ENCODE data around the gene CPNE5. TPM values are rescaled to one million over a fixed set of nuclear protein-coding genes. Genes with fewer than 3 reads are reported as not detected.

CPNE5 gene
- polyA plus RNA-seq, 3 donors = 0.47 to 0.85 (median 0.82) TPM

DNA sequence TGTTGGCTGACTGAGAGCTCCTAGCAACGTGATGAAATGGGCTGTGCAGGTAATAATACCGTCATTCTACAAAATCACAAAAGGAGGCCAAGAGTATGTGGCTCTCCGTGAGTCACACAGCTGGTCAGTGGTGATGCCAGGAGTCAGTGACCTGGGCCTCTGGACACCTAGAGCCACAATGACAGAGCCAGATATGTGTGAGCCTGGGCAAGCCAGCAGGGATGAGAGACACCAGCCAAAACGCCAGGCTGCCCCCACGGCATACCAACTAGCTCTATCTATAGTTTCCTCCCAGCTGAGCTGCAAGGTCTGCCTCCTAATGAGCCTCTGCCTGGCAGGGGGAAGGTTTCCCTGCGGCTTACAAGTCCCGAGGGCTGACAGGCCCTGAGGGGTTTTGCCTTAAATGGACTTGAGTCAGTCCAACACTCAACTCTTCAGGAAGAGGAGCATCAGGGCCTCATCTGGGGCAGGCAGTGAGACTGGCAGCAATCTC, 70.0 kb downstream of the CPNE5 start:
- no peak for DNase-seq
- Mint-ChIP-seq H3K4me1 (peaks cover 28% of the 10 kb centered on the region), H3K4me3 (peak overlapping the region in 1 of 2 donors; percentile 49), H3K27ac (peak overlapping the region in 1 of 7 donors; percentile 18), H3K9me3 (no peaks in the 10 kb centered on the region), H3K36me3 (peaks cover 2% of the 10 kb centered on the region in 2 donors), H3K27me3 (ENCODE audit: low read depth in 3 of 3) (peaks cover 0 to 7% (median 0%) of the 10 kb centered on the region in 3 donors)
- Histone ChIP-seq H3K9me3 (replicated peaks in 1 of 2; ENCODE audit: control insufficient read depth in 1 of 2, insufficient read depth in 1 of 2, low read length in 2 of 2) (no peaks in the 10 kb centered on the region), H3K27ac (ENCODE audit: low read depth in 1 of 2, low read length in 2 of 2) (no peak overlapping the region), H3K4me1 (ENCODE audit: control insufficient read depth in 1 of 2, insufficient read depth in 2 of 2, low read length in 2 of 2) (peaks cover 19 to 27% of the 10 kb centered on the region in 2 donors), H3K9ac (ENCODE audit: insufficient read depth, low read length, poor library complexity, severe bottlenecking) (no peak overlapping the region), H3K4me2 (replicated peaks; ENCODE audit: extremely low read depth, low read length, poor library complexity, severe bottlenecking) (peak overlapping the region; percentile 4), H3K36me3 (replicated peaks in 1 of 2; ENCODE audit: control insufficient read depth in 1 of 2, insufficient read depth in 2 of 2, low read length in 2 of 2) (no peaks in the 10 kb centered on the region), H3K27me3 (ENCODE audit: control insufficient read depth in 2 of 2, insufficient read depth in 2 of 2, low read length in 2 of 2) (no peaks in the 10 kb centered on the region), H3K4me3 (replicated peaks in 1 of 3; ENCODE audit: low read depth in 2 of 3, low read length in 3 of 3) (no peak overlapping the region), H3K79me2 (ENCODE audit: insufficient read depth, low read length) (no peaks in the 10 kb centered on the region), H2AFZ (ENCODE audit: insufficient read depth, low read depth, low read length, poor library complexity, severe bottlenecking) (peak overlapping the region; percentile 25), H4K20me1 (ENCODE audit: insufficient read depth, low read length) (no peaks in the 10 kb centered on the region)
- TF ChIP-seq CTCF (IDR thresholded peaks at IDR 0.05) = no peak
- WGBS (ENCODE audit: insufficient coverage) = 46% methylated on average over 4 of the region's 7 CpGs
- intact Hi-C loops (cut with micrococcal nuclease) = loop anchor here (5.0 to 10.0 kb wide), 5 partner anchors 73 to 438 kb away; partner anchors contain the start of gene C6orf89 (in 1 of the 2)

GRCh38 chr6:36766399-36766945, 72.8 kb downstream of the CPNE5 start:
- DNase-seq = no peak
- TF ChIP-seq CTCF (IDR thresholded peaks at IDR 0.05) = peak; percentile 39
- H2AFZ ChIP-seq (ENCODE audit: insufficient read depth, low read depth, low read length, poor library complexity, severe bottlenecking) = no peak overlapping the region
- H3K4me1 ChIP-seq (ENCODE audit: control insufficient read depth in 1 of 2, insufficient read depth in 2 of 2, low read length in 2 of 2) = peaks cover 19 to 27% of the 10 kb centered on the region in 2 donors
- H3K9me3 ChIP-seq (replicated peaks in 1 of 2; ENCODE audit: control insufficient read depth in 1 of 2, insufficient read depth in 1 of 2, low read length in 2 of 2) = no peaks in the 10 kb centered on the region
- no peak overlapping the region for H3K27ac ChIP-seq (ENCODE audit: low read depth in 1 of 2, low read length in 2 of 2)
- H3K27me3 Mint-ChIP-seq (ENCODE audit: low read depth in 3 of 3) = peaks cover 0 to 7% (median 2%) of the 10 kb centered on the region in 3 donors
- intact Hi-C loops (cut with micrococcal nuclease) = loop anchor here (2.0 to 10.0 kb wide), 7 partner anchors 76 to 444 kb away; partner anchors contain the start of gene C6orf89 (in 1 of the 2)
- no peak overlapping the region for H3K27ac Mint-ChIP-seq
- no peak overlapping the region for H3K4me3 ChIP-seq (replicated peaks in 1 of 3; ENCODE audit: low read depth in 2 of 3, low read length in 3 of 3)
- H3K4me2 ChIP-seq (replicated peaks; ENCODE audit: extremely low read depth, low read length, poor library complexity, severe bottlenecking) = no peak overlapping the region
- peaks cover 2% of the 10 kb centered on the region in 2 donors for H3K36me3 Mint-ChIP-seq
- H4K20me1 ChIP-seq (ENCODE audit: insufficient read depth, low read length) = no peaks in the 10 kb centered on the region
- H3K79me2 ChIP-seq (ENCODE audit: insufficient read depth, low read length) = no peaks in the 10 kb centered on the region
- no peak overlapping the region for H3K9ac ChIP-seq (ENCODE audit: insufficient read depth, low read length, poor library complexity, severe bottlenecking)
- no peaks in the 10 kb centered on the region for H3K27me3 ChIP-seq (ENCODE audit: control insufficient read depth in 2 of 2, insufficient read depth in 2 of 2, low read length in 2 of 2)
- H3K36me3 ChIP-seq (replicated peaks in 1 of 2; ENCODE audit: control insufficient read depth in 1 of 2, insufficient read depth in 2 of 2, low read length in 2 of 2) = no peaks in the 10 kb centered on the region
- WGBS (ENCODE audit: insufficient coverage) = 20% methylated on average over 1 of the region's 10 CpGs
- peaks cover 28% of the 10 kb centered on the region for H3K4me1 Mint-ChIP-seq
- H3K4me3 Mint-ChIP-seq = no peak overlapping the region
- H3K9me3 Mint-ChIP-seq = no peaks in the 10 kb centered on the region

Measured in CD14-positive monocyte (primary cell).